HCT116 (cell line): ENCODE measurements around the gene CGN. TPM values are rescaled to one million over a fixed set of nuclear protein-coding genes. Genes with fewer than 3 reads are reported as not detected.

Experiments
- ATAC-seq: fragments of 200-7000 bp; cut with Tn5 transposase; 2 replicates; pipeline ENCODE4 v1.9.1; 2020; ENCODE audit warnings: mild to moderate bottlenecking, moderate library complexity
- BruUV-seq: library from RNA; stranded (reverse); fragments of 400-500 nt; replicated peaks from 2 replicates; lab custom pipeline; 2021; lab: Mats Ljungman, UMichigan
- CTCF ChIA-PET: fragments of 300-600 bp; sonication (Branson Sonifier 250); formaldehyde crosslinking; loops from one replicate; lab custom pipeline; 2021; ENCODE audit warnings: antibody characterized with exemption; lab: Charles Lee
- POLR2A ChIA-PET: fragments of 300-600, 350-600 bp; sonication (Branson Sonifier 250); formaldehyde crosslinking; loops from one replicate; lab custom pipeline; 2021; ENCODE audit warnings: antibody characterized with exemption; lab: Charles Lee
- RAD21 ChIA-PET, 2 experiments: fragments of 300-600 bp; sonication (Branson Sonifier 250); formaldehyde crosslinking; loops; one replicate each; lab custom pipeline; 2023; ENCODE audit warnings: low total read pairs in 2 of 2; ENCODE audit not compliant: uncharacterized antibody in 2 of 2, unreplicated experiment in 2 of 2, low non-redundant PET in 1 of 2; lab: Charles Lee
- DNase-seq: peaks from one replicate; pipeline ENCODE4 v3.0.0-alpha.2; 2010; ENCODE audit warnings: low read depth, low spot score
- H2AFZ ChIP-seq: fragments of 200-600 bp; shearing (Covaris generic), sonication (generic); 2 replicates; pipeline ENCODE4 v1.6.1; 2017; ENCODE audit warnings: low read depth, mixed run types, mixed read lengths, antibody characterized with exemption, low read length; ENCODE audit not compliant: poor library complexity, severe bottlenecking
- H3K27ac ChIP-seq: 2 replicates; pipeline ENCODE4 v1.5.1; 2012; ENCODE audit warnings: low read depth, low read length
- H3K27me3 ChIP-seq: fragments of 200-600 bp; sonication (generic); 2 replicates; pipeline ENCODE4 v1.6.1; 2016; ENCODE audit warnings: mixed run types, low read length, mixed read lengths; ENCODE audit not compliant: insufficient read depth
- H3K36me3 ChIP-seq, 2 experiments: fragments of 200-500 bp in 1 of 2; fragments of 200-600 bp in 1 of 2; sonication (Bioruptor generic) in 1 of 2; sonication (generic) in 1 of 2; 2 replicates each; pipeline versions ENCODE4 v1.5.1 to v1.6.1; 2014 to 2016; ENCODE audit warnings: low read length in 2 of 2, inconsistent platforms in 1 of 2, mixed read lengths in 1 of 2, mixed run types in 1 of 2; ENCODE audit not compliant: insufficient read depth in 2 of 2, control insufficient read depth in 1 of 2
- H3K4me1 ChIP-seq, 2 experiments: fragments of 200-600 bp in 1 of 2; sonication (generic) in 1 of 2; 2 replicates each; pipeline versions ENCODE4 v1.5.1 to v1.6.1; 2012 to 2017; ENCODE audit warnings: low read length in 2 of 2, inconsistent platforms in 1 of 2, mild to moderate bottlenecking in 1 of 2, mixed read lengths in 1 of 2, mixed run types in 1 of 2, moderate library complexity in 1 of 2; ENCODE audit not compliant: insufficient read depth in 2 of 2, control insufficient read depth in 1 of 2
- H3K4me2 ChIP-seq: fragments of 200-600 bp; sonication (generic); 2 replicates; pipeline ENCODE4 v1.6.1; 2017; ENCODE audit warnings: mixed run types, low read length, mixed read lengths
- H3K4me3 ChIP-seq, 2 experiments: fragments of 200-600 bp in 1 of 2; sonication (generic) in 1 of 2; replicated peaks in 1 of 2; 2 replicates each; pipeline ENCODE4 v1.5.1; 2011 to 2016; ENCODE audit warnings: low read length in 2 of 2, control low read depth in 1 of 2, low read depth in 1 of 2, mild to moderate bottlenecking in 1 of 2, mixed read lengths in 1 of 2, mixed run types in 1 of 2
- H3K79me2 ChIP-seq: fragments of 200-600 bp; sonication (generic); 2 replicates; pipeline ENCODE4 v1.6.1; 2017; ENCODE audit warnings: mild to moderate bottlenecking, mixed run types, low read length, moderate library complexity, mixed read lengths; ENCODE audit not compliant: insufficient read depth
- H3K9ac ChIP-seq: fragments of 200-600 bp; sonication (generic); 2 replicates; pipeline ENCODE4 v1.6.1; 2016; ENCODE audit warnings: low read length, mixed read lengths
- H3K9me2 ChIP-seq: fragments of 200-600 bp; sonication (generic), shearing (Covaris generic); 2 replicates; pipeline ENCODE4 v1.6.1; 2017; ENCODE audit warnings: mixed run types, mild to moderate bottlenecking, moderate library complexity; ENCODE audit not compliant: insufficient read depth
- H3K9me3 ChIP-seq, 2 experiments: fragments of 200-500 bp in 1 of 2; fragments of 200-600 bp in 1 of 2; sonication (Bioruptor generic) in 1 of 2; sonication (generic) in 1 of 2; 2 replicates each; pipeline ENCODE4 v1.6.1; 2014 to 2017; ENCODE audit warnings: low read length in 2 of 2, mixed read lengths in 2 of 2, inconsistent platforms in 1 of 2, low read depth in 1 of 2, mild to moderate bottlenecking in 1 of 2, mixed run types in 1 of 2, moderate library complexity in 1 of 2; ENCODE audit not compliant: control insufficient read depth in 1 of 2, insufficient read depth in 1 of 2
- H4K20me1 ChIP-seq: fragments of 200-600 bp; sonication (generic), shearing (Covaris generic); 2 replicates; pipeline ENCODE4 v1.6.1; 2017; ENCODE audit warnings: mixed run types, mild to moderate bottlenecking, moderate library complexity; ENCODE audit not compliant: insufficient read depth
- CBX3 ChIP-seq: IDR thresholded peaks from 2 replicates; pipeline ENCODE4 v1.6.1; 2012; ENCODE audit warnings: low read depth
- CEBPB ChIP-seq: IDR thresholded peaks from 2 replicates; pipeline ENCODE4 v1.6.1; 2012; ENCODE audit warnings: low read depth
- EGR1 ChIP-seq: IDR thresholded peaks from 2 replicates; pipeline ENCODE4 v1.6.1; 2012; ENCODE audit warnings: low read depth
- ELF1 ChIP-seq: IDR thresholded peaks from 2 replicates; pipeline ENCODE4 v1.6.1; 2012; ENCODE audit warnings: low read depth, borderline replicate concordance
- EZH2 ChIP-seq: fragments of 200-600 bp; sonication (generic); IDR thresholded peaks from 2 replicates; pipeline ENCODE4 v1.6.1; 2017; ENCODE audit warnings: antibody characterized with exemption, mixed run types
- POLR2AphosphoS5 ChIP-seq: IDR thresholded peaks from 2 replicates; pipeline ENCODE4 v1.6.1; 2011; ENCODE audit warnings: mild to moderate bottlenecking, low read depth, low read length, moderate library complexity
- RAD21 ChIP-seq: IDR thresholded peaks from 2 replicates; pipeline ENCODE4 v1.6.1; 2012; ENCODE audit warnings: low read depth, mild to moderate bottlenecking
- SIN3A ChIP-seq: IDR thresholded peaks from 2 replicates; pipeline ENCODE4 v1.6.1; 2012; ENCODE audit warnings: low read depth
- SP1 ChIP-seq: IDR thresholded peaks from 2 replicates; pipeline ENCODE4 v1.6.1; 2012; ENCODE audit warnings: low read depth
- SRF ChIP-seq: IDR thresholded peaks from 2 replicates; pipeline ENCODE4 v1.6.1; 2012; ENCODE audit warnings: low read depth
- ZFX ChIP-seq: fragments of 450-650 bp; IDR thresholded peaks from 2 replicates; pipeline ENCODE4 v1.6.1; 2017
- intact Hi-C: fragments of 100-400 bp; cut with micrococcal nuclease; formaldehyde crosslinking; loops from 2 replicates; pipeline ENCODE4 v1.10.0; 2022
- total RNA-seq: library from RNA; stranded (reverse); gene quantifications from one replicate; pipeline ENCODE4 v1.2.1, GENCODE V29; 2021; ENCODE audit not compliant: unreplicated experiment
- TF ChIP-seq, protein P1 (sequence below): IDR thresholded peaks from 2 replicates; pipeline ENCODE4 v1.6.1; 2011; ENCODE audit warnings: mild to moderate bottlenecking, low read length, moderate library complexity; ENCODE audit not compliant: insufficient replicate concordance; ENCODE audit errors: extremely low read depth
- TF ChIP-seq, protein P2 (sequence below): IDR thresholded peaks from 2 replicates; pipeline ENCODE4 v1.6.1; 2012

CGN gene
- total RNA-seq, 1 experiment from 2014 or later = 19.7 TPM

DNA sequence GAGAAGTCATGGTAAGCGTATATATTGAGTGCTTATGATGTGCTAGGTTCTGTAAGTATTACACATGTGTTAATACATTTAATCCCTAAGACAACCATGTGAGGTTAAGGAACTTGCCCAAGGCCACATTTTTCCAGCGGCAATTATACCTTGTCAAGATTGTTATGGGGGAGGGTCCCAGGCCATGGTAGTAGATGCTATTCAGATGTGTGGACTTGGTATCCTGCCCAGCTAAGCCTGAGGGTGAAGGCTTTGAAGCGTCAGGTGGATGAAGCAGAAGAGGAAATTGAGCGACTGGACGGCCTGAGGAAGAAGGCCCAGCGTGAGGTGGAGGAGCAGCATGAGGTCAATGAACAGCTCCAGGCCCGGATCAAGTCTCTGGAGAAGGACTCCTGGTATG is 25.3 kb downstream of the CGN start (continued):
- TF ChIP-seq CBX3 = no peak
- no peak for TF ChIP-seq POLR2AphosphoS5
- no peak for TF ChIP-seq SP1
- no peak for TF ChIP-seq CEBPB
- no peak for TF ChIP-seq EGR1
- TF ChIP-seq, protein P1, sequence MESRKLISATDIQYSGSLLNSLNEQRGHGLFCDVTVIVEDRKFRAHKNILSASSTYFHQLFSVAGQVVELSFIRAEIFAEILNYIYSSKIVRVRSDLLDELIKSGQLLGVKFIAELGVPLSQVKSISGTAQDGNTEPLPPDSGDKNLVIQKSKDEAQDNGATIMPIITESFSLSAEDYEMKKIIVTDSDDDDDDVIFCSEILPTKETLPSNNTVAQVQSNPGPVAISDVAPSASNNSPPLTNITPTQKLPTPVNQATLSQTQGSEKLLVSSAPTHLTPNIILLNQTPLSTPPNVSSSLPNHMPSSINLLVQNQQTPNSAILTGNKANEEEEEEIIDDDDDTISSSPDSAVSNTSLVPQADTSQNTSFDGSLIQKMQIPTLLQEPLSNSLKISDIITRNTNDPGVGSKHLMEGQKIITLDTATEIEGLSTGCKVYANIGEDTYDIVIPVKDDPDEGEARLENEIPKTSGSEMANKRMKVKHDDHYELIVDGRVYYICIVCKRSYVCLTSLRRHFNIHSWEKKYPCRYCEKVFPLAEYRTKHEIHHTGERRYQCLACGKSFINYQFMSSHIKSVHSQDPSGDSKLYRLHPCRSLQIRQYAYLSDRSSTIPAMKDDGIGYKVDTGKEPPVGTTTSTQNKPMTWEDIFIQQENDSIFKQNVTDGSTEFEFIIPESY = no peak

DNA sequence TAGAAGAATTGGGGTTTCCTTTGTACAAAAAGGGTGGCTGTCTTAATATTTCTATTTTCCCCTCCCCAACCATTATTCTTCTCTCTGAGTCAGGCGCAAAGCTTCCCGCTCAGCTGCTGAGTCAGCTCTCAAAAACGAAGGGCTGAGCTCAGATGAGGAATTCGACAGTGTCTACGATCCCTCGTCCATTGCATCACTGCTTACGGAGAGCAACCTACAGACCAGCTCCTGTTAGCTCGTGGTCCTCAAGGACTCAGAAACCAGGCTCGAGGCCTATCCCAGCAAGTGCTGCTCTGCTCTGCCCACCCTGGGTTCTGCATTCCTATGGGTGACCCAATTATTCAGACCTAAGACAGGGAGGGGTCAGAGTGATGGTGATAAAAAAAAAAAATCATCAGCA is 25.9 kb downstream of the CGN start:
- intact Hi-C loops = no loop called here
- Histone ChIP-seq H3K4me1 (peaks cover 15 to 36% of the 10 kb centered on the region in 2 experiments), H4K20me1 (no peaks in the 10 kb centered on the region), H2AFZ (no peak overlapping the region), H3K4me2 (no peak overlapping the region), H3K9ac (no peak overlapping the region), H3K9me2 (no peaks in the 10 kb centered on the region), H3K4me3 (no peak overlapping the region), H3K36me3 (peaks cover 4 to 15% of the 10 kb centered on the region in 2 experiments; a peak in 2 of 4 replicates), H3K27ac (no peak overlapping the region), H3K9me3 (no peaks in the 10 kb centered on the region), H3K79me2 (peaks cover 7% of the 10 kb centered on the region; the same call in 1 of the 2 replicates), H3K27me3 (no peaks in the 10 kb centered on the region)
- DNase-seq (no peak), ATAC-seq (no peak)
- ChIA-PET CTCF (no interaction called here), POLR2A (no interaction called here), RAD21 (no interaction called here)
- no TSS peak for BruUV-seq
- no peak for TF ChIP-seq EZH2
- no peak for TF ChIP-seq RAD21
- TF ChIP-seq ZFX = no peak
- TF ChIP-seq ELF1 = no peak
- TF ChIP-seq SRF = no peak
- TF ChIP-seq, protein P2, sequence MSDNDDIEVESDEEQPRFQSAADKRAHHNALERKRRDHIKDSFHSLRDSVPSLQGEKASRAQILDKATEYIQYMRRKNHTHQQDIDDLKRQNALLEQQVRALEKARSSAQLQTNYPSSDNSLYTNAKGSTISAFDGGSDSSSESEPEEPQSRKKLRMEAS = no peak
- TF ChIP-seq SIN3A = no peak
